NCI-H446 treated with DMSO at 0.1 percent for 48 hours (cell line): ENCODE measurements around the gene ARHGEF12.

Source experiments
- DNase-seq: peaks from one replicate; lab custom pipeline; 2025; lab: John Stamatoyannopoulos, UW

The ARHGEF12 gene

GRCh38 chr11:120518356-120518755, 182.1 kb downstream of the ARHGEF12 start:
- DNase-seq, result no peak

- no peak for DNase-seq
Observed at GRCh38 chr11:120519474-120519873, 183.3 kb downstream of the ARHGEF12 start.

- no peak for DNase-seq
Observed at GRCh38 chr11:120520091-120520822, 184.0 kb downstream of the ARHGEF12 start.

- DNase-seq, result no peak
Observed at GRCh38 chr11:120521176-120521575, 185.0 kb downstream of the ARHGEF12 start.

- DNase-seq, result no peak
Observed at GRCh38 chr11:120522021-120522420, 185.8 kb downstream of the ARHGEF12 start.

- DNase-seq, result no peak
Observed at GRCh38 chr11:120522736-120523135, 186.5 kb downstream of the ARHGEF12 start.

- DNase-seq, result no peak
Observed at GRCh38 chr11:120523196-120523595, 187.0 kb downstream of the ARHGEF12 start.

- DNase-seq, result no peak
Observed at GRCh38 chr11:120524536-120525085, 188.4 kb downstream of the ARHGEF12 start.

GRCh38 chr11:120525261-120526171, 189.3 kb downstream of the ARHGEF12 start:
- no peak for DNase-seq

GRCh38 chr11:120526241-120526640, 190.0 kb downstream of the ARHGEF12 start:
- DNase-seq, result no peak

GRCh38 chr11:120527111-120527761, 191.0 kb downstream of the ARHGEF12 start:
- no peak for DNase-seq

- no peak for DNase-seq
Observed at GRCh38 chr11:120528749-120529148, 192.5 kb downstream of the ARHGEF12 start.

GRCh38 chr11:120529214-120529613, 193.0 kb downstream of the ARHGEF12 start:
- no peak for DNase-seq

GRCh38 chr11:120529911-120530310, 193.7 kb downstream of the ARHGEF12 start:
- DNase-seq, result no peak

- DNase-seq, result no peak
Observed at GRCh38 chr11:120532082-120532831, 196.0 kb downstream of the ARHGEF12 start.

GRCh38 chr11:120532832-120533196, 196.6 kb downstream of the ARHGEF12 start:
- no peak for DNase-seq

GRCh38 chr11:120536091-120536796, 200.0 kb downstream of the ARHGEF12 start:
- DNase-seq, result peak; percentile 22

GRCh38 chr11:120536797-120537169, 200.6 kb downstream of the ARHGEF12 start:
- DNase-seq, result no peak

- no peak for DNase-seq
Observed at GRCh38 chr11:120537996-120538395, 201.8 kb downstream of the ARHGEF12 start.

GRCh38 chr11:120538707-120539106, 202.5 kb downstream of the ARHGEF12 start:
- DNase-seq, result no peak
